Measurements from ENCODE around the gene EML6. TPM values are rescaled to one million over a fixed set of nuclear protein-coding genes. Genes with fewer than 3 reads are reported as not detected.

EML6 gene
- polyA plus RNA-seq, 1 of the 3 experiments (the other 2 are of a cell fraction), result 1.1 TPM

- no peaks in the 10 kb centered on the region for H4K20me1 ChIP-seq (ENCODE audit: insufficient read depth)
- ChIA-PET CTCF (no interaction called here), POLR2A (no interaction called here)
- no peaks in the 10 kb centered on the region for H3K36me3 ChIP-seq (replicated peaks in 1 of 2; ENCODE audit: control insufficient read depth in 1 of 2, insufficient read depth in 2 of 2, low read length in 1 of 2)
- H3K9ac ChIP-seq, result no peak overlapping the region
- no peak overlapping the region for H2AFZ ChIP-seq (ENCODE audit: low read depth)
- WGBS (ENCODE audit: low lambda C conversion rate), result 97% methylated on average over 1 of the region's 1 CpG
- H3K4me3 ChIP-seq (ENCODE audit: low read depth in 2 of 2, low read length in 1 of 2), result no peak overlapping the region
- no peaks in the 10 kb centered on the region for H3F3A ChIP-seq (replicated peaks; ENCODE audit: insufficient read depth)
- H3K9me2 ChIP-seq, result no peaks in the 10 kb centered on the region
- no peak for TF ChIP-seq FOXM1 (IDR thresholded peaks at IDR 0.05; ENCODE audit: low read depth)
- TF ChIP-seq MAX (IDR thresholded peaks at IDR 0.05; ENCODE audit: low read depth), result no peak
- no peak for TF ChIP-seq RXRA (IDR thresholded peaks at IDR 0.05; ENCODE audit: borderline replicate concordance, low read depth)
- TF ChIP-seq EP300 (IDR thresholded peaks at IDR 0.05; ENCODE audit: borderline replicate concordance in 1 of 2, low read depth in 1 of 2, low read length in 1 of 2), result no peak
- TF ChIP-seq NRF1 (IDR thresholded peaks at IDR 0.05; ENCODE audit: low read depth, low read length), result no peak
- TF ChIP-seq MXI1 (IDR thresholded peaks at IDR 0.05; ENCODE audit: low read depth, low read length), result no peak
- TF ChIP-seq REST (IDR thresholded peaks at IDR 0.05; ENCODE audit: low read depth, low read length), result no peak
- TF ChIP-seq RCOR1 (IDR thresholded peaks at IDR 0.05; ENCODE audit: low read length), result no peak
- no peak for TF ChIP-seq CHD2 (IDR thresholded peaks at IDR 0.05; ENCODE audit: low read length, partially characterized antibody)
- TF ChIP-seq IRF3 (IDR thresholded peaks at IDR 0.05; ENCODE audit: low read depth, low read length), result no peak
- no peak for TF ChIP-seq SMC3 (IDR thresholded peaks at IDR 0.05; ENCODE audit: low read depth, low read length)
- TF ChIP-seq USF2 (IDR thresholded peaks at IDR 0.05; ENCODE audit: borderline replicate concordance, low read depth, low read length), result no peak
- H3K27me3 ChIP-seq (ENCODE audit: insufficient read depth), result no peaks in the 10 kb centered on the region
- H3K9me3 ChIP-seq, result no peaks in the 10 kb centered on the region
- H3K4me2 ChIP-seq, result no peak overlapping the region
- peaks cover 4 to 22% of the 10 kb centered on the region in 2 experiments; a peak in 2 of 4 replicates for H3K4me1 ChIP-seq (ENCODE audit: control insufficient read depth in 1 of 2, insufficient read depth in 2 of 2, low read depth in 1 of 2, low read length in 1 of 2)
- no peaks in the 10 kb centered on the region for H3K79me2 ChIP-seq (ENCODE audit: insufficient read depth)
- peak overlapping the region; percentile 4 to 98; a peak in 2 of 4 replicates for H3K27ac ChIP-seq (ENCODE audit: low read depth in 2 of 2, low read length in 1 of 2)
- DNase-seq, result no peak
These were observed 81.8 kb downstream of the EML6 start for GRCh38 chr2:54805255-54805654.

Data from SK-N-SH (cell line).